ENCODE results near the gene SAMD4A. TPM values are rescaled to one million over a fixed set of nuclear protein-coding genes. Genes with fewer than 3 reads are reported as not detected.

The SAMD4A gene
- total and polyA plus RNA-seq, 2 of the 4 experiments (the other 2 are of a cell fraction) = 22.9 to 38.2 TPM

GRCh38 chr14:54746019-54746418, 179.1 kb downstream of the SAMD4A start:
- Histone ChIP-seq H2BK120ac (ENCODE audit: low read depth, low read length) (no peak overlapping the region), H3K36me3 (ENCODE audit: control insufficient read depth, insufficient read depth, low read length) (peaks cover 24% of the 10 kb centered on the region), H3K14ac (replicated peaks; ENCODE audit: low read depth, low read length) (no peak overlapping the region), H2AK5ac (ENCODE audit: low read depth, low read length) (no peak overlapping the region), H2BK5ac (ENCODE audit: low read depth, low read length, poor library complexity, severe bottlenecking) (no peak overlapping the region), H2AK9ac (replicated peaks; ENCODE audit: low read depth, low read length, poor library complexity) (no peak overlapping the region), H3K4me2 (ENCODE audit: low read depth, low read length) (no peak overlapping the region), H2AFZ (replicated peaks; ENCODE audit: low read length, poor library complexity) (no peak overlapping the region), H3K9ac (ENCODE audit: low read depth, low read length) (no peak overlapping the region), H4K20me1 (ENCODE audit: insufficient read depth, low read length) (peaks cover 47% of the 10 kb centered on the region), H3K27me3 (ENCODE audit: control insufficient read depth, insufficient read depth, low read length) (no peaks in the 10 kb centered on the region), H3K18ac (ENCODE audit: low read depth, low read length) (no peak overlapping the region), H3K9me1 (ENCODE audit: insufficient read depth, low read length) (peaks cover 36% of the 10 kb centered on the region), H3K79me1 (ENCODE audit: low read depth in 1 of 2, low read length in 2 of 2) (peaks cover 77 to 92% of the 10 kb centered on the region in 2 experiments), H3K56ac (ENCODE audit: extremely low read depth, insufficient read depth, low read length) (no peak overlapping the region), H3K9me3 (ENCODE audit: control insufficient read depth, insufficient read depth, low read length) (no peaks in the 10 kb centered on the region), H3K4ac (ENCODE audit: low read depth, low read length) (no peak overlapping the region), H4K91ac (ENCODE audit: insufficient read depth, low read depth, low read length) (no peak overlapping the region), H3K23ac (ENCODE audit: low read depth, low read length) (no peak overlapping the region), H3K27ac (ENCODE audit: insufficient read depth, low read length) (no peak overlapping the region), H4K8ac (ENCODE audit: low read depth in 2 of 2, low read length in 2 of 2) (no peak overlapping the region), H3K4me1 (ENCODE audit: control insufficient read depth, insufficient read depth, low read length) (peaks cover 3% of the 10 kb centered on the region; the same call in 1 of the 2 replicates), H2BK20ac (ENCODE audit: low read depth, low read length) (no peak overlapping the region), H2BK15ac (ENCODE audit: low read depth, low read length) (no peak overlapping the region), H4K5ac (ENCODE audit: low read depth, low read length) (no peak overlapping the region), H3K4me3 (ENCODE audit: insufficient read depth, low read depth, low read length) (no peak overlapping the region)
- CTCF ChIA-PET = no interaction called here
- POLR2A ChIA-PET (ENCODE audit: unreplicated experiment) = no interaction called here
- no CpG with 5 or more reads among the region's 3 CpGs for WGBS, 2 experiments (ENCODE audit: extremely low coverage in 2 of 2, insufficient read length in 1 of 2)
- BruUV-seq (replicated peaks) = no TSS peak
- intact Hi-C loops (cut with micrococcal nuclease) (no loop called here), dilution Hi-C loops (cut with HindIII; ENCODE audit: low sequenced_read_pairs, unreplicated experiment) (no loop called here), in situ Hi-C loops (cut with MboI; ENCODE audit: low sequenced_read_pairs) (no loop called here)
- ATAC-seq (ENCODE audit: low read depth) = no peak
- no peak for DNase-seq
- no peak for TF ChIP-seq POLR2A (IDR thresholded peaks at IDR 0.05; ENCODE audit: low read depth, low read length)
- no peak for TF ChIP-seq SMC3 (IDR thresholded peaks at IDR 0.05; ENCODE audit: low read depth, low read length)
- TF ChIP-seq RFX5 (IDR thresholded peaks at IDR 0.05; ENCODE audit: low read depth, low read length) = no peak
- TF ChIP-seq CHD1 (IDR thresholded peaks at IDR 0.05; ENCODE audit: low read depth, low read length) = no peak
- TF ChIP-seq CTCF (conservative IDR thresholded peaks at IDR 0.05; ENCODE audit: low read depth, low read length) = no peak
- TF ChIP-seq MAFK (IDR thresholded peaks at IDR 0.05; ENCODE audit: low read depth, low read length) = no peak
- TF ChIP-seq USF2 (IDR thresholded peaks at IDR 0.05; ENCODE audit: low read depth, low read length) = no peak
- TF ChIP-seq MAZ (IDR thresholded peaks at IDR 0.05; ENCODE audit: borderline replicate concordance, low read depth, low read length) = no peak
- no peak for TF ChIP-seq BHLHE40 (IDR thresholded peaks at IDR 0.05; ENCODE audit: low read depth, low read length)
- TF ChIP-seq RAD21 (IDR thresholded peaks at IDR 0.05; ENCODE audit: low read length) = no peak
- TF ChIP-seq MXI1 (IDR thresholded peaks at IDR 0.05; ENCODE audit: borderline replicate concordance, low read depth, low read length) = no peak
- TF ChIP-seq NFE2L2 (IDR thresholded peaks at IDR 0.05; ENCODE audit: low read depth, low read length) = no peak
- TF ChIP-seq, protein P1, sequence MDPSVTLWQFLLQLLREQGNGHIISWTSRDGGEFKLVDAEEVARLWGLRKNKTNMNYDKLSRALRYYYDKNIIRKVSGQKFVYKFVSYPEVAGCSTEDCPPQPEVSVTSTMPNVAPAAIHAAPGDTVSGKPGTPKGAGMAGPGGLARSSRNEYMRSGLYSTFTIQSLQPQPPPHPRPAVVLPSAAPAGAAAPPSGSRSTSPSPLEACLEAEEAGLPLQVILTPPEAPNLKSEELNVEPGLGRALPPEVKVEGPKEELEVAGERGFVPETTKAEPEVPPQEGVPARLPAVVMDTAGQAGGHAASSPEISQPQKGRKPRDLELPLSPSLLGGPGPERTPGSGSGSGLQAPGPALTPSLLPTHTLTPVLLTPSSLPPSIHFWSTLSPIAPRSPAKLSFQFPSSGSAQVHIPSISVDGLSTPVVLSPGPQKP (IDR thresholded peaks at IDR 0.05; ENCODE audit: borderline replicate concordance, low read depth, low read length) = no peak
- no peak for TF ChIP-seq RCOR1 (IDR thresholded peaks at IDR 0.05; ENCODE audit: insufficient replicate concordance, low read length)
- no peak for TF ChIP-seq CEBPB (IDR thresholded peaks at IDR 0.05; ENCODE audit: low read depth, low read length)
- no peak for TF ChIP-seq FOS (IDR thresholded peaks at IDR 0.05; ENCODE audit: low read depth, low read length)
